Measurements from ENCODE around the gene ID3.

The ID3 gene

GRCh38 chr1:23559136-23559984 lies at the start of gene ID3:
ID3 (minus strand) TSS chr1:23559501; CDS start chr1:23559426, 75 bp downstream.
- Histone ChIP-seq H3K4me3 (peak within 1 kb of the TSS; percentile 84), H3K27ac (peak within 1 kb of the TSS; percentile 94 to 95)
- DNase-seq (ENCODE audit: low spot score): peak; percentile 98
- TF ChIP-seq CTCF (IDR thresholded peaks at IDR 0.05): no peak

- Histone ChIP-seq H3K27ac (no peak overlapping the region), H3K4me3 (no peak overlapping the region)
- TF ChIP-seq CTCF (IDR thresholded peaks at IDR 0.05): no peak
- no peak for DNase-seq (ENCODE audit: low spot score)
Observed at GRCh38 chr1:23607944-23608343, 48.6 kb upstream of the ID3 start.

- Histone ChIP-seq H3K27ac (no peak overlapping the region), H3K4me3 (no peak overlapping the region)
- DNase-seq (ENCODE audit: low spot score): no peak
- no peak for TF ChIP-seq CTCF (IDR thresholded peaks at IDR 0.05)
Observed at GRCh38 chr1:23601968-23602876, 42.9 kb upstream of the ID3 start.

- Histone ChIP-seq H3K4me3 (no peak overlapping the region), H3K27ac (no peak overlapping the region)
- DNase-seq (ENCODE audit: low spot score): no peak
- TF ChIP-seq CTCF (IDR thresholded peaks at IDR 0.05): no peak
Observed at GRCh38 chr1:23601135-23601967, 42.0 kb upstream of the ID3 start.

- DNase-seq (ENCODE audit: low spot score): no peak
- no peak for TF ChIP-seq CTCF (IDR thresholded peaks at IDR 0.05)
- Histone ChIP-seq H3K27ac (no peak overlapping the region), H3K4me3 (no peak overlapping the region)
Observed at GRCh38 chr1:23600283-23600682, 41.0 kb upstream of the ID3 start.

GRCh38 chr1:23599125-23599524 lies 39.8 kb upstream of the ID3 start:
- Histone ChIP-seq H3K27ac (no peak overlapping the region), H3K4me3 (no peak overlapping the region)
- no peak for DNase-seq (ENCODE audit: low spot score)
- TF ChIP-seq CTCF (IDR thresholded peaks at IDR 0.05): no peak

Measured in coronary artery (tissue), 2 donors.